Ishikawa (cell line): ENCODE measurements around the gene ACADSB.

ENCODE experiments used
- CEBPB ChIP-seq: IDR thresholded peaks from 2 replicates; pipeline ENCODE4 v1.6.1; 2012
- CREB1 ChIP-seq: IDR thresholded peaks from 2 replicates; pipeline ENCODE4 v1.6.1; 2012; ENCODE audit warnings: low read depth
- EGR1 ChIP-seq: IDR thresholded peaks from 2 replicates; pipeline ENCODE4 v1.6.1; 2012
- EP300 ChIP-seq: IDR thresholded peaks from 2 replicates; pipeline ENCODE4 v1.6.1; 2012; ENCODE audit warnings: borderline replicate concordance
- FOXM1 ChIP-seq: IDR thresholded peaks from 2 replicates; pipeline ENCODE4 v1.6.1; 2012; ENCODE audit warnings: low read depth, borderline replicate concordance
- MAX ChIP-seq: IDR thresholded peaks from 2 replicates; pipeline ENCODE4 v1.6.1; 2012
- NFIC ChIP-seq: IDR thresholded peaks from 2 replicates; pipeline ENCODE4 v1.6.1; 2012
- RAD21 ChIP-seq: IDR thresholded peaks from 2 replicates; pipeline ENCODE4 v1.6.1; 2012; ENCODE audit warnings: low read depth
- REST ChIP-seq: IDR thresholded peaks from 2 replicates; pipeline ENCODE4 v1.6.1; 2012; ENCODE audit warnings: low read depth, mild to moderate bottlenecking
- TAF1 ChIP-seq: IDR thresholded peaks from 2 replicates; pipeline ENCODE4 v1.6.1; 2012; ENCODE audit warnings: low read depth, mild to moderate bottlenecking
- TCF12 ChIP-seq: IDR thresholded peaks from 2 replicates; pipeline ENCODE4 v1.6.1; 2012; ENCODE audit warnings: low read depth
- TEAD4 ChIP-seq: IDR thresholded peaks from 2 replicates; pipeline ENCODE4 v1.6.1; 2012
- USF1 ChIP-seq: IDR thresholded peaks from 2 replicates; pipeline ENCODE4 v1.6.1; 2012
- YY1 ChIP-seq: IDR thresholded peaks from 2 replicates; pipeline ENCODE4 v1.6.1; 2012; ENCODE audit warnings: low read depth
- ZBTB7A ChIP-seq: IDR thresholded peaks from 2 replicates; pipeline ENCODE4 v1.6.1; 2012; ENCODE audit warnings: low read depth

Gene ACADSB

GRCh38 chr10:123034332-123034731 is 25.5 kb downstream of the ACADSB start:
- no peak for TF ChIP-seq EGR1
- TF ChIP-seq EP300 = no peak
- TF ChIP-seq TCF12 = no peak
- TF ChIP-seq RAD21 = no peak
- no peak for TF ChIP-seq TAF1
- TF ChIP-seq FOXM1 = no peak
- no peak for TF ChIP-seq MAX
- TF ChIP-seq ZBTB7A = no peak
- no peak for TF ChIP-seq CEBPB
- TF ChIP-seq YY1 = no peak
- TF ChIP-seq TEAD4 = no peak

GRCh38 chr10:123035467-123036086 is 26.8 kb downstream of the ACADSB start:
- TF ChIP-seq YY1 (no peak), FOXM1 (no peak), EP300 (no peak), MAX (no peak), USF1 (no peak), TEAD4 (no peak), CREB1 (no peak), RAD21 (no peak), ZBTB7A (no peak)

GRCh38 chr10:123038782-123039631 is 30.2 kb downstream of the ACADSB start:
- TF ChIP-seq RAD21 (no peak), ZBTB7A (no peak), CREB1 (no peak), REST (no peak), USF1 (no peak), FOXM1 (no peak), YY1 (no peak), NFIC (no peak), EP300 (no peak), TEAD4 (no peak), MAX (no peak), EGR1 (no peak), TCF12 (no peak), CEBPB (no peak), TAF1 (no peak)

GRCh38 chr10:123039632-123039930 is 30.8 kb downstream of the ACADSB start:
- TF ChIP-seq CEBPB (no peak), EGR1 (no peak), TAF1 (no peak), TCF12 (no peak), YY1 (no peak), FOXM1 (no peak), NFIC (no peak), REST (no peak), EP300 (no peak), CREB1 (no peak), TEAD4 (no peak), USF1 (no peak), ZBTB7A (no peak), RAD21 (no peak), MAX (no peak)
